GM12878 (cell line): ENCODE results near the gene FKBP7. TPM values are rescaled to one million over a fixed set of nuclear protein-coding genes. Genes with fewer than 3 reads are reported as not detected.

ENCODE experiments used
- CBX3 ChIP-seq: fragments of 200-600 bp; sonication (generic); IDR thresholded peaks from 2 replicates; pipeline ENCODE4 v1.6.1; 2016; ENCODE audit warnings: low read depth, borderline replicate concordance
- HDAC2 ChIP-seq: fragments of 200-600 bp; sonication (generic); IDR thresholded peaks from 2 replicates; pipeline ENCODE4 v1.6.1; 2017
- IRF3 ChIP-seq: fragments of 450-650 bp; IDR thresholded peaks from 2 replicates; pipeline ENCODE4 v1.6.1; 2014; ENCODE audit warnings: mild to moderate bottlenecking
- LARP7 ChIP-seq: fragments of 450-650 bp; IDR thresholded peaks from 2 replicates; pipeline ENCODE4 v1.6.1; 2017; ENCODE audit warnings: mild to moderate bottlenecking
- POLR2AphosphoS5 ChIP-seq: IDR thresholded peaks from 2 replicates; pipeline ENCODE4 v1.6.1; 2011; ENCODE audit warnings: mild to moderate bottlenecking, low read length, inconsistent platforms
- RBBP5 ChIP-seq: fragments of 200-600 bp; sonication (generic); conservative IDR thresholded peaks from 2 replicates; pipeline ENCODE4 v1.6.1; 2016
- SIN3A ChIP-seq: IDR thresholded peaks from 2 replicates; pipeline ENCODE4 v1.6.1; 2012; ENCODE audit warnings: low read depth, low read length, improper control_type of control experiment
- SMARCA5 ChIP-seq: fragments of 450-650 bp; IDR thresholded peaks from 2 replicates; pipeline ENCODE4 v1.6.1; 2017; ENCODE audit warnings: mild to moderate bottlenecking
- TBL1XR1 ChIP-seq: IDR thresholded peaks from 2 replicates; pipeline ENCODE4 v1.6.1; 2012; ENCODE audit warnings: low read depth, low read length, improper control_type of control experiment
- USF1 ChIP-seq: IDR thresholded peaks from 2 replicates; pipeline ENCODE4 v1.6.1; 2011; ENCODE audit warnings: borderline replicate concordance, low read depth, mild to moderate bottlenecking, moderate library complexity, mixed read lengths, low read length; ENCODE audit not compliant: insufficient read depth; ENCODE audit errors: extremely low read length
- YBX1 ChIP-seq: fragments of 450-650 bp; IDR thresholded peaks from 2 replicates; pipeline ENCODE4 v1.6.1; 2016; ENCODE audit warnings: antibody characterized with exemption
- YY1 ChIP-seq: IDR thresholded peaks from 2 replicates; pipeline ENCODE4 v1.6.1; 2011; ENCODE audit warnings: low read depth, mild to moderate bottlenecking, low read length
- ZBED1 ChIP-seq: IDR thresholded peaks from 2 replicates; pipeline ENCODE4 v1.6.1; 2016; ENCODE audit warnings: borderline replicate concordance
- polyA plus RNA-seq, 11 experiments: library from polyadenylated mRNA; depleted of rRNA in 4 of 11; unstranded in 6 of 11; stranded (reverse) in 5 of 11; fragments of >200 nt; fragmentation: Nextera tagmentation in 4 of 11; fragmentation: Illumina TruSeq in 1 of 11; extraction: Ambion mirVana in 4 of 11; extraction: Trizol in 1 of 11; gene quantifications; 1 replicate in 1 of 11; 2 replicates in 10 of 11; pipeline versions ENCODE4 v1.2.1 to v1.2.3, GENCODE V29; 2011 to 2016; ENCODE audit warnings: inconsistent platforms in 2 of 11, missing spikeins in 2 of 11, low read depth in 1 of 11
- total RNA-seq, 4 experiments: library from RNA; depleted of rRNA in 3 of 4; stranded (reverse); fragments of >200 nt in 3 of 4; fragmentation: Illumina TruSeq in 1 of 4; extraction: Trizol in 1 of 4; gene quantifications; 2 replicates each; pipeline versions ENCODE4 v1.2.1 to v1.2.3, GENCODE V29; 2013 to 2021
- TF ChIP-seq, protein P1 (sequence below): fragments of 450-650 bp; IDR thresholded peaks from 2 replicates; pipeline ENCODE4 v1.6.1; 2017; ENCODE audit warnings: low read depth, mild to moderate bottlenecking, moderate library complexity
- TF ChIP-seq, protein P2 (sequence below): fragments of 450-650 bp; formaldehyde crosslinking; IDR thresholded peaks from 2 replicates; pipeline ENCODE4 v1.4.0; 2020; ENCODE audit warnings: mild to moderate bottlenecking, moderate library complexity
- TF ChIP-seq, protein P3 (sequence below), 3 experiments: IDR thresholded peaks in 2 of 3; conservative IDR thresholded peaks in 1 of 3; 2 replicates each; pipeline ENCODE4 v1.5.1; 2011; ENCODE audit warnings: low read depth in 3 of 3, low read length in 3 of 3, mild to moderate bottlenecking in 3 of 3, control low read depth in 2 of 3, moderate library complexity in 2 of 3, inconsistent platforms in 1 of 3, mixed read lengths in 1 of 3; ENCODE audit not compliant: control insufficient read depth in 2 of 3, insufficient read depth in 1 of 3; ENCODE audit errors: extremely low read depth in 1 of 3

The FKBP7 gene
- total and polyA plus RNA-seq, 10 of the 15 experiments (the other 5 are each of a cell fraction or from before 2014, with no cell fraction given): 5.6 to 16.7 (median 12.5) TPM

GRCh38 chr2:178478439-178479274 lies at the start of gene FKBP7 (continued):
- TF ChIP-seq, protein P1, sequence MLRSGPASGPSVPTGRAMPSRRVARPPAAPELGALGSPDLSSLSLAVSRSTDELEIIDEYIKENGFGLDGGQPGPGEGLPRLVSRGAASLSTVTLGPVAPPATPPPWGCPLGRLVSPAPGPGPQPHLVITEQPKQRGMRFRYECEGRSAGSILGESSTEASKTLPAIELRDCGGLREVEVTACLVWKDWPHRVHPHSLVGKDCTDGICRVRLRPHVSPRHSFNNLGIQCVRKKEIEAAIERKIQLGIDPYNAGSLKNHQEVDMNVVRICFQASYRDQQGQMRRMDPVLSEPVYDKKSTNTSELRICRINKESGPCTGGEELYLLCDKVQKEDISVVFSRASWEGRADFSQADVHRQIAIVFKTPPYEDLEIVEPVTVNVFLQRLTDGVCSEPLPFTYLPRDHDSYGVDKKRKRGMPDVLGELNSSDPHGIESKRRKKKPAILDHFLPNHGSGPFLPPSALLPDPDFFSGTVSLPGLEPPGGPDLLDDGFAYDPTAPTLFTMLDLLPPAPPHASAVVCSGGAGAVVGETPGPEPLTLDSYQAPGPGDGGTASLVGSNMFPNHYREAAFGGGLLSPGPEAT: 0 out of 2 replicates have a peak, but pooled peaks have one; percentile 28
- TF ChIP-seq CBX3 (no peak), SMARCA5 (peak; percentile 85), LARP7 (peak; percentile 74), HDAC2 (no peak), RBBP5 (peak; percentile 96), YBX1 (no peak), TBL1XR1 (0 out of 2 replicates have a peak, but pooled peaks have one; percentile 29), USF1 (no peak), SIN3A (peak; percentile 7; the same call in 1 of the 2 replicates), YY1 (peak; percentile 54; the same call in 1 of the 2 replicates), POLR2AphosphoS5 (peak; percentile 66), IRF3 (no peak), ZBED1 (no peak)
- TF ChIP-seq, protein P2, sequence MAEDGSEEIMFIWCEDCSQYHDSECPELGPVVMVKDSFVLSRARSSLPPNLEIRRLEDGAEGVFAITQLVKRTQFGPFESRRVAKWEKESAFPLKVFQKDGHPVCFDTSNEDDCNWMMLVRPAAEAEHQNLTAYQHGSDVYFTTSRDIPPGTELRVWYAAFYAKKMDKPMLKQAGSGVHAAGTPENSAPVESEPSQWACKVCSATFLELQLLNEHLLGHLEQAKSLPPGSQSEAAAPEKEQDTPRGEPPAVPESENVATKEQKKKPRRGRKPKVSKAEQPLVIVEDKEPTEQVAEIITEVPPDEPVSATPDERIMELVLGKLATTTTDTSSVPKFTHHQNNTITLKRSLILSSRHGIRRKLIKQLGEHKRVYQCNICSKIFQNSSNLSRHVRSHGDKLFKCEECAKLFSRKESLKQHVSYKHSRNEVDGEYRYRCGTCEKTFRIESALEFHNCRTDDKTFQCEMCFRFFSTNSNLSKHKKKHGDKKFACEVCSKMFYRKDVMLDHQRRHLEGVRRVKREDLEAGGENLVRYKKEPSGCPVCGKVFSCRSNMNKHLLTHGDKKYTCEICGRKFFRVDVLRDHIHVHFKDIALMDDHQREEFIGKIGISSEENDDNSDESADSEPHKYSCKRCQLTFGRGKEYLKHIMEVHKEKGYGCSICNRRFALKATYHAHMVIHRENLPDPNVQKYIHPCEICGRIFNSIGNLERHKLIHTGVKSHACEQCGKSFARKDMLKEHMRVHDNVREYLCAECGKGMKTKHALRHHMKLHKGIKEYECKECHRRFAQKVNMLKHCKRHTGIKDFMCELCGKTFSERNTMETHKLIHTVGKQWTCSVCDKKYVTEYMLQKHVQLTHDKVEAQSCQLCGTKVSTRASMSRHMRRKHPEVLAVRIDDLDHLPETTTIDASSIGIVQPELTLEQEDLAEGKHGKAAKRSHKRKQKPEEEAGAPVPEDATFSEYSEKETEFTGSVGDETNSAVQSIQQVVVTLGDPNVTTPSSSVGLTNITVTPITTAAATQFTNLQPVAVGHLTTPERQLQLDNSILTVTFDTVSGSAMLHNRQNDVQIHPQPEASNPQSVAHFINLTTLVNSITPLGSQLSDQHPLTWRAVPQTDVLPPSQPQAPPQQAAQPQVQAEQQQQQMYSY (CRISPR knock-in tag): no peak
- TF ChIP-seq, protein P3, sequence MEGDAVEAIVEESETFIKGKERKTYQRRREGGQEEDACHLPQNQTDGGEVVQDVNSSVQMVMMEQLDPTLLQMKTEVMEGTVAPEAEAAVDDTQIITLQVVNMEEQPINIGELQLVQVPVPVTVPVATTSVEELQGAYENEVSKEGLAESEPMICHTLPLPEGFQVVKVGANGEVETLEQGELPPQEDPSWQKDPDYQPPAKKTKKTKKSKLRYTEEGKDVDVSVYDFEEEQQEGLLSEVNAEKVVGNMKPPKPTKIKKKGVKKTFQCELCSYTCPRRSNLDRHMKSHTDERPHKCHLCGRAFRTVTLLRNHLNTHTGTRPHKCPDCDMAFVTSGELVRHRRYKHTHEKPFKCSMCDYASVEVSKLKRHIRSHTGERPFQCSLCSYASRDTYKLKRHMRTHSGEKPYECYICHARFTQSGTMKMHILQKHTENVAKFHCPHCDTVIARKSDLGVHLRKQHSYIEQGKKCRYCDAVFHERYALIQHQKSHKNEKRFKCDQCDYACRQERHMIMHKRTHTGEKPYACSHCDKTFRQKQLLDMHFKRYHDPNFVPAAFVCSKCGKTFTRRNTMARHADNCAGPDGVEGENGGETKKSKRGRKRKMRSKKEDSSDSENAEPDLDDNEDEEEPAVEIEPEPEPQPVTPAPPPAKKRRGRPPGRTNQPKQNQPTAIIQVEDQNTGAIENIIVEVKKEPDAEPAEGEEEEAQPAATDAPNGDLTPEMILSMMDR (IDR thresholded peaks at IDR 0.05 in 2 of 3, conservative IDR thresholded peaks at IDR 0.05 in 1 of 3; ENCODE audit: control insufficient read depth in 2 of 3, extremely low read depth in 1 of 3, insufficient read depth in 1 of 3, low read depth in 3 of 3, low read length in 3 of 3): peak; percentile 89 to 95 (median 91)
